Pons (tissue), 1 donor: ENCODE measurements around the gene MICALL2.

Experiments
- DNase-seq: peaks from one replicate; pipeline ENCODE4 v3.0.0-alpha.2; 2016; ENCODE audit warnings: low spot score

The MICALL2 gene

GRCh38 chr7:1458683-1459511 is at the start of gene MICALL2:
Gene MICALL2 (minus strand): TSS chr7:1459470. CDS start chr7:1459326, 144 bp downstream.
- DNase-seq, result no peak

- no peak for DNase-seq
Measured at GRCh38 chr7:1508277-1508758, 49.0 kb upstream of the MICALL2 start.

- DNase-seq, result no peak
Measured at GRCh38 chr7:1505731-1506550, 46.7 kb upstream of the MICALL2 start.

GRCh38 chr7:1503816-1504775 is 44.8 kb upstream of the MICALL2 start, which contains the start of gene INTS1:
Gene INTS1 (minus strand): TSS chr7:1504389. CDS start chr7:1503960, 429 bp downstream.
- peak; percentile 86 for DNase-seq

GRCh38 chr7:1503390-1503789 is 44.1 kb upstream of the MICALL2 start:
- DNase-seq, result no peak

- DNase-seq, result no peak
Measured at GRCh38 chr7:1502845-1503244, 43.6 kb upstream of the MICALL2 start.

GRCh38 chr7:1501487-1502270 is 42.4 kb upstream of the MICALL2 start:
- no peak for DNase-seq

- no peak for DNase-seq
Measured at GRCh38 chr7:1500064-1500807, 41.0 kb upstream of the MICALL2 start.

GRCh38 chr7:1499367-1500029 is 40.2 kb upstream of the MICALL2 start:
- no peak for DNase-seq

- DNase-seq, result no peak
Measured at GRCh38 chr7:1498370-1499305, 39.4 kb upstream of the MICALL2 start.

- DNase-seq, result no peak
Measured at GRCh38 chr7:1497293-1497927, 38.1 kb upstream of the MICALL2 start.

- no peak for DNase-seq
Measured at GRCh38 chr7:1496531-1497292, 37.4 kb upstream of the MICALL2 start.

- no peak for DNase-seq
Measured at GRCh38 chr7:1495564-1496242, 36.4 kb upstream of the MICALL2 start.

GRCh38 chr7:1494866-1495563 is 35.7 kb upstream of the MICALL2 start:
- DNase-seq, result no peak

GRCh38 chr7:1494447-1494846 is 35.2 kb upstream of the MICALL2 start:
- DNase-seq, result no peak

GRCh38 chr7:1493571-1493970 is 34.3 kb upstream of the MICALL2 start:
- no peak for DNase-seq
